ENCODE measurements around the gene PERP. TPM values are rescaled to one million over a fixed set of nuclear protein-coding genes. Genes with fewer than 3 reads are reported as not detected.

Gene PERP
- total and polyA plus RNA-seq, 2 of the 8 experiments (the other 6 are each of a cell fraction or from before 2014, with no cell fraction given) = 21.0 to 26.7 TPM

GRCh38 chr6:138142806-138143205 is 35.6 kb upstream of the PERP start:
- H3K27me3 ChIP-seq (replicated peaks in 1 of 4; ENCODE audit: control insufficient read depth in 3 of 4, extremely low read depth in 1 of 4, insufficient read depth in 3 of 4, low read length in 3 of 4) = no peaks in the 10 kb centered on the region
- no peak overlapping the region for H3K4ac ChIP-seq (replicated peaks; ENCODE audit: insufficient read length, low read depth, low read length)
- H2BK20ac ChIP-seq (ENCODE audit: low read length) = no peak overlapping the region
- no peaks in the 10 kb centered on the region for H4K20me1 ChIP-seq (replicated peaks in 1 of 2; ENCODE audit: control insufficient read depth in 1 of 2, insufficient read depth in 2 of 2, low read length in 2 of 2)
- H4K8ac ChIP-seq (ENCODE audit: extremely low read depth, insufficient read depth, low read length) = no peak overlapping the region
- H3K14ac ChIP-seq (ENCODE audit: insufficient read length) = no peak overlapping the region
- no peak overlapping the region for H2AK5ac ChIP-seq (ENCODE audit: low read depth, low read length)
- no peak overlapping the region for H3K4me2 ChIP-seq (ENCODE audit: insufficient read depth in 1 of 2, low read depth in 2 of 2, low read length in 2 of 2)
- TF ChIP-seq TEAD4 (IDR thresholded peaks at IDR 0.05; ENCODE audit: low read depth, low read length) (no peak), POU5F1 (IDR thresholded peaks at IDR 0.05; ENCODE audit: low read depth, low read length) (no peak), SRF (IDR thresholded peaks at IDR 0.05; ENCODE audit: low read depth, low read length) (no peak), FOSL1 (IDR thresholded peaks at IDR 0.05; ENCODE audit: insufficient read depth, low read depth, low read length) (no peak), CHD2 (IDR thresholded peaks at IDR 0.05; ENCODE audit: low read length) (no peak), SP4 (IDR thresholded peaks at IDR 0.05; ENCODE audit: low read length) (no peak), USF2 (IDR thresholded peaks at IDR 0.05; ENCODE audit: low read length) (no peak), SIRT6 (IDR thresholded peaks at IDR 0.05; ENCODE audit: low read length) (no peak), POLR2AphosphoS5 (IDR thresholded peaks at IDR 0.05; ENCODE audit: low read depth, low read length) (no peak), NANOG (IDR thresholded peaks at IDR 0.05; ENCODE audit: insufficient read depth, low read depth, low read length, poor library complexity, severe bottlenecking) (no peak), MAX (IDR thresholded peaks at IDR 0.05) (no peak)
- ChIA-PET POLR2A (ENCODE audit: partially characterized antibody) (no interaction called here), CTCF (ENCODE audit: partially characterized antibody) (interaction anchor here (1.3 kb wide), 1 partner anchor 147 kb away, joined by 3 read pairs; no protein-coding TSS in a partner anchor)
- H2AFZ ChIP-seq (ENCODE audit: low read length) = no peak overlapping the region
- no peaks in the 10 kb centered on the region for H3K79me1 ChIP-seq (ENCODE audit: low read depth, low read length)
- no peak overlapping the region for H3K18ac ChIP-seq (ENCODE audit: extremely low read depth, low read length)
- H2BK12ac ChIP-seq (ENCODE audit: low read depth, low read length) = no peak overlapping the region
- no peak overlapping the region for H4K91ac ChIP-seq (replicated peaks; ENCODE audit: insufficient read length, low read length)
- no peaks in the 10 kb centered on the region for H3K79me2 ChIP-seq (ENCODE audit: control insufficient read depth in 1 of 2, insufficient read depth in 2 of 2, low read length in 2 of 2)
- H3K9ac ChIP-seq (replicated peaks in 1 of 4; ENCODE audit: extremely low read depth in 1 of 4, low read depth in 3 of 4, low read length in 3 of 4) = no peak overlapping the region; a peak in 1 of 7 replicates
- H3K4me3 ChIP-seq (ENCODE audit: extremely low read depth in 1 of 4, insufficient read depth in 2 of 4, low read depth in 3 of 4, low read length in 4 of 4) = no peak overlapping the region
- no peak overlapping the region for H2BK5ac ChIP-seq (ENCODE audit: low read depth, low read length)
- H2BK120ac ChIP-seq (replicated peaks; ENCODE audit: low read depth, low read length) = no peak overlapping the region
- H3K23me2 ChIP-seq (ENCODE audit: low read depth, low read length) = peaks cover 2% of the 10 kb centered on the region; the same call in 1 of the 2 replicates
- H4K5ac ChIP-seq (ENCODE audit: insufficient read length, low read depth, low read length) = no peak overlapping the region
- no peak for FAIRE-seq
- no peaks in the 10 kb centered on the region for H3K36me3 ChIP-seq (ENCODE audit: control insufficient read depth in 2 of 4, insufficient read depth in 4 of 4, low read length in 3 of 4)
- H3K4me1 ChIP-seq (replicated peaks in 1 of 4; ENCODE audit: control insufficient read depth in 3 of 4, insufficient read depth in 4 of 4, low read length in 3 of 4) = no peaks in the 10 kb centered on the region
- H3K56ac ChIP-seq (replicated peaks; ENCODE audit: insufficient read length, low read depth, low read length) = no peak overlapping the region
- H3K27ac ChIP-seq (ENCODE audit: low read depth, low read length) = no peak overlapping the region
- H2BK15ac ChIP-seq (ENCODE audit: low read length) = no peak overlapping the region
- 94% methylated on average over 4 of the region's 4 CpGs; no CpG with 5 or more reads in 1 of the 2 experiments for WGBS, 2 experiments (ENCODE audit: extremely low coverage in 1 of 2, insufficient coverage in 1 of 2, insufficient read length in 1 of 2, insufficient replicate concordance in 2 of 2, low coverage in 1 of 2, low lambda C conversion rate in 2 of 2, missing lambda C conversion rate in 1 of 2)
- DNase-seq (ENCODE audit: low read depth in 1 of 2, low spot score in 2 of 2) = no peak
- H3K23ac ChIP-seq (ENCODE audit: insufficient read length) = no peak overlapping the region
- no peaks in the 10 kb centered on the region for H3K9me3 ChIP-seq (ENCODE audit: insufficient read depth in 2 of 2, low read depth in 1 of 2, low read length in 1 of 2)
